ENCODE data around the gene TF. TPM values are rescaled to one million over a fixed set of nuclear protein-coding genes. Genes with fewer than 3 reads are reported as not detected.

TF gene
- total RNA-seq, 1 donor from 2014 or later: 5.6 TPM

- ATAC-seq (ENCODE audit: poor library complexity): no peak
- intact Hi-C loops (cut with DNase I): no loop called here
- no peak for DNase-seq
Observed at GRCh38 chr3:133792171-133792763, 46.1 kb downstream of the TF start.

GRCh38 chr3:133797396-133798105 lies 51.4 kb downstream of the TF start:
- no peak for ATAC-seq (ENCODE audit: poor library complexity)
- intact Hi-C loops (cut with DNase I): no loop called here
- no peak for DNase-seq

- intact Hi-C loops (cut with DNase I): no loop called here
Observed at GRCh38 chr3:133799794-133800585, 53.8 kb downstream of the TF start.

GRCh38 chr3:133803469-133803868 lies 57.3 kb downstream of the TF start:
- ATAC-seq (ENCODE audit: poor library complexity): no peak
- no peak for DNase-seq
- intact Hi-C loops (cut with DNase I): no loop called here

More at GRCh38 chr3:133799794-133800585, 53.8 kb downstream of the TF start:
- peak; percentile 42 for DNase-seq
- peak; percentile 56 for ATAC-seq (ENCODE audit: poor library complexity)

DNA sequence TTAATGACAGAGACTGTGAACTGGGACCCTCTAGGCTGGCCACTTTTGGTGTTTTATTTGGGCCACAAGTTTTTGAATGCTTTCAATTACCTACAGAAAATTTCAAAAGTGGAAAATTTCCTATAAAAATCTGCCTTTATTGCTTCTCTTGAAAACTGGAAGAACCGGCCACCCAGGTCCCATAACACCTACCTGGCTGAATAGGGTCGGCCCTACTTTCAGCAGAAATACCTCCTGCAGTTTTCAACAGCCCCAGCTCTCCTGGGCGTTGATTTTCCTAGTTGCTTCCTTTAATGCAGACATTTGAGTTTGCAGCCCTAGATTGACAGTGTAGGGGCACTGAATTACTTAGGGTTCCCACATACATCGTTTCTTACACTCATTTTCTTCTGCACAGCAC lies 58.7 kb downstream of the TF start:
- DNase-seq: no peak
- intact Hi-C loops (cut with DNase I): no loop called here
- no peak for ATAC-seq (ENCODE audit: poor library complexity)

DNA sequence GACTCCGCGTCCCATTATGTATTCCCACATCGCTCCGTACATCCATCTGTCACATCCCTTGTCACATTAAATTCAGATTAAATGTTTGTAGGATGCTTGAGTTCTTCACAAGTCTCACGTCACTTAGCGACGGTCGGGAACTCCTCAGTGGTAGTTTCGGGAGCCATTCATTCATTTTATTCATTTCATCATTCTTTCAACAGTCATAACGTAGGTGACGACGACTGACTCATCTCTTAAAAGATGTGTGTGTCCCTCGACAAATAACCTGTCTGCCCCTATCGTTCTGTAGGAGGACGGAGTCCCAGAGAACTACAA lies 59.1 kb downstream of the TF start:
- intact Hi-C loops (cut with DNase I): no loop called here
- no peak for ATAC-seq (ENCODE audit: poor library complexity)
- no peak for DNase-seq

DNA sequence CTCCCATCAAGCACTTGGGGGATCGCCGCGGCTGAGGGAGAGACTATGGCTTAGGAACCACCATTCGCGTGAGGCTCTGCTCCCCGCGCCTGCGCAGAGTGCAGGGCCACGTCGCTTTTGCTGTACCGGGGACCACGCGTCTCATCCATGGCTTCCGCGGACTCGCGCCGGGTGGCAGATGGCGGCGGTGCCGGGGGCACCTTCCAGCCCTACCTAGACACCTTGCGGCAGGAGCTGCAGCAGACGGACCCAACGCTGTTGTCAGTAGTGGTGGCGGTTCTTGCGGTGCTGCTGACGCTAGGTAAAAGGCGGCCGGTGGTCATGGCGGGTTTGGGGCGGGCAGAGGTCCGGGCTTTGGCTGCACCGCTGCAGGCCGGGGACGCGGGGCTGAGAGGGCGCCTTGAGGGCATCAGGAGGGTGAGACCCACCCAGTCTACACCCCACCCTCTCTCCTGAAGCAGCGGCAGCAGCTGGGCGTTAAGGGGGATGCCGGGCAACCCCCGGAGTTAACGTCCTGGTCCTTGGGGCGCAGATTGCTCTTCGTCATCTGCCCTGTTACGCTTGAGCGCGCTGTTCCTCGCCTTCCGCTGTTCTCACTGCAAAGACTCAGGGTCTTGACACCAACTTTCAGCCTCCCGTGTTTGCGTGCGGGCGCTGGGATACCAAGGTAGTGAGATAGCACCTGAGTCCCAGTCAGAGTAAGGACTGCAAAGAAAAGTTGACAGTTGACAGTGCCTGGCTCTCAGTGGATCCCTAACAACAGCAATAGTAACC lies 59.7 kb downstream of the TF start, which contains the start of gene SRPRB:
Gene SRPRB, plus strand, starts transcription at position 114 of the 774 bp plus-strand sequence. Its CDS starts 34 bp downstream, at position 148.
- intact Hi-C loops (cut with DNase I): no loop called here
- peak; percentile 100 for ATAC-seq (ENCODE audit: poor library complexity)
- peak; percentile 97 for DNase-seq

GRCh38 chr3:133812872-133813271 lies 66.7 kb downstream of the TF start:
- ATAC-seq (ENCODE audit: poor library complexity): no peak
- intact Hi-C loops (cut with DNase I): no loop called here
- DNase-seq: no peak

- no peak for ATAC-seq (ENCODE audit: poor library complexity)
- intact Hi-C loops (cut with DNase I): no loop called here
- DNase-seq: no peak
Observed at GRCh38 chr3:133815386-133815785, 69.2 kb downstream of the TF start.

GRCh38 chr3:133820129-133820528 lies 73.9 kb downstream of the TF start:
- intact Hi-C loops (cut with DNase I): loop anchor here (5.0 kb wide), 2 partner anchors 72 to 107 kb away; no protein-coding TSS in a partner anchor
- no peak for ATAC-seq (ENCODE audit: poor library complexity)
- no peak for DNase-seq

DNA sequence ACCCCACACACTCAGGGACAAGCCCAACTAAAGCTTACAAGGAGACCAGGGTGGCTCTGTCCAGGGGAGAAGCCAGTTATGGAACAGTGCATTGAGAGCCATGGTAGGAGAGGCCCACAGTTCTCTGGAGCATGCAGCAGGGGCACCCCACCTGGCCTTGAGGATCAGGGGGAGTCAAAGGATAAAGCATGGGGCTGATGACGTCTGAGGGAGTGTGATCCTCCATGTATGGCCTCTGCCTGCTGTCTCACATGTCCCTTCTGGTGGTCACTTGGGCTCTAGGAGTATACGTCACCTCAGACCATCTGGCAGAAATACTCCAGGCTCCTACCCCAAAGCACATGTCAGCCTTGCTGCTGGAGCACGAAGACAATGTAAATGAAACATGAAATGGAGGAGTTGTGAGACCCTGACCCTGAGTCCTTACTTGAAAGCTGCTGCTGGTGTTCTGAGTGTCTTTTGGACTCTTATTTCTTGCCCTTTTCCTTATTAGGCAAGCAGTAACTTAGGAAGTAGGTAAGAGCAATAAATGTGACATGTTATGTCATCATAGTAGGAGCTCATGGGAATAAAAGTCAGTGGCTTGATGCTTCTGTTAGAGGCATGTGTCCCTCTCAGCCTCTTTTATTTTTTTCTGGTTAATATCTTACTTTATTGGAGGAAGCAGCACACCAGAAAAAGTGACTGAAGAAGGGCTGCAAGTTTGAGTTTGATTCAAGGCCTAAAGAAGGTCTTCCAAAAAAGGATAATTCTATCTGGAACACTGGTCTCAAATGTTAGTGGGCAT lies 74.9 kb downstream of the TF start:
- no peak for ATAC-seq (ENCODE audit: poor library complexity)
- no peak for DNase-seq
- intact Hi-C loops (cut with DNase I): loop anchor here (5.0 kb wide), 2 partner anchors 71 to 106 kb away; no protein-coding TSS in a partner anchor

GRCh38 chr3:133821767-133822638 lies 75.8 kb downstream of the TF start:
- ATAC-seq (ENCODE audit: poor library complexity) (peak; percentile 76), DNase-seq (peak; percentile 84)
- intact Hi-C loops (cut with DNase I): loop anchor here (5.0 kb wide), 2 partner anchors 70 to 105 kb away; no protein-coding TSS in a partner anchor

- ATAC-seq (ENCODE audit: poor library complexity): no peak
- DNase-seq: no peak
- intact Hi-C loops (cut with DNase I): loop anchor here (5.0 kb wide), 2 partner anchors 67 to 102 kb away; no protein-coding TSS in a partner anchor
Observed at GRCh38 chr3:133824961-133825485, 78.8 kb downstream of the TF start.

GRCh38 chr3:133825969-133826727 lies 80.0 kb downstream of the TF start:
- no peak for DNase-seq
- ATAC-seq (ENCODE audit: poor library complexity): no peak
- intact Hi-C loops (cut with DNase I): no loop called here

- DNase-seq: no peak
- intact Hi-C loops (cut with DNase I): no loop called here
- no peak for ATAC-seq (ENCODE audit: poor library complexity)
Observed at GRCh38 chr3:133827136-133827535, 80.9 kb downstream of the TF start.

- intact Hi-C loops (cut with DNase I): no loop called here
- ATAC-seq (ENCODE audit: poor library complexity): no peak
- DNase-seq: no peak
Observed at GRCh38 chr3:133827684-133828083, 81.5 kb downstream of the TF start.

Measured in Right ventricle myocardium superior (tissue), 1 donor.